COR-L47 (cell line): ENCODE data around the gene VCX2.
"Not testable (repeated sequence)": the region's sequence is repeated elsewhere in the genome, so short reads cannot be mapped to it uniquely, and the experiment has no call there.

Experiments used
- DNase-seq: peaks from one replicate; lab custom pipeline; 2025; lab: John Stamatoyannopoulos, UW

Gene VCX2

GRCh38 chrX:8171169-8171568 lies at the start of gene VCX2:
VCX2 (minus strand) TSS chrX:8171267; CDS start chrX:8170643, 624 bp downstream.
- DNase-seq: not testable (repeated sequence)

- DNase-seq: no peak
These were observed 33.9 kb upstream of the VCX2 start for GRCh38 chrX:8204943-8205342.

GRCh38 chrX:8204169-8204935 lies 33.3 kb upstream of the VCX2 start:
- DNase-seq: no peak

- no peak for DNase-seq
These were observed 30.8 kb upstream of the VCX2 start for GRCh38 chrX:8201896-8202331.

- no peak for DNase-seq
These were observed 25.7 kb upstream of the VCX2 start for GRCh38 chrX:8196776-8197175.

GRCh38 chrX:8194216-8194615 lies 23.1 kb upstream of the VCX2 start:
- peak; percentile 1 for DNase-seq

GRCh38 chrX:8192276-8192675 lies 21.2 kb upstream of the VCX2 start:
- no peak for DNase-seq

GRCh38 chrX:8191022-8191421 lies 20.0 kb upstream of the VCX2 start:
- DNase-seq: no peak

GRCh38 chrX:8190341-8190830 lies 19.3 kb upstream of the VCX2 start:
- no peak for DNase-seq

- no peak for DNase-seq
These were observed 18.2 kb upstream of the VCX2 start for GRCh38 chrX:8189096-8189830.

GRCh38 chrX:8183346-8183745 lies 12.3 kb upstream of the VCX2 start:
- DNase-seq: no peak

- DNase-seq: no peak
These were observed 8.6 kb upstream of the VCX2 start for GRCh38 chrX:8179656-8180055.

- DNase-seq: not testable (repeated sequence)
These were observed 17.1 kb downstream of the VCX2 start for GRCh38 chrX:8154011-8154410.

GRCh38 chrX:8147226-8147625 lies 23.8 kb downstream of the VCX2 start:
- DNase-seq: no peak

GRCh38 chrX:8144925-8145324 lies 26.1 kb downstream of the VCX2 start:
- no peak for DNase-seq

GRCh38 chrX:8141896-8142295 lies 29.2 kb downstream of the VCX2 start:
- DNase-seq: no peak

- DNase-seq: no peak
These were observed 29.9 kb downstream of the VCX2 start for GRCh38 chrX:8140986-8141744.

- no peak for DNase-seq
These were observed 31.4 kb downstream of the VCX2 start for GRCh38 chrX:8139716-8140115.

GRCh38 chrX:8138252-8138651 lies 32.8 kb downstream of the VCX2 start:
- no peak for DNase-seq

- no peak for DNase-seq
These were observed 44.4 kb downstream of the VCX2 start for GRCh38 chrX:8126648-8127047.

GRCh38 chrX:8126092-8126491 lies 45.0 kb downstream of the VCX2 start:
- no peak for DNase-seq

GRCh38 chrX:8125566-8125965 lies 45.5 kb downstream of the VCX2 start:
- DNase-seq: no peak

GRCh38 chrX:8122538-8122937 lies 48.5 kb downstream of the VCX2 start:
- DNase-seq: no peak
